Hematopoietic multipotent progenitor cell treated with erythropoietin and hydrocortisone succinate and interleukin-3 and kit ligand, for 6 days (in vitro differentiated cells): ENCODE results near the gene B3GALNT1.

Experiments
- DNase-seq: peaks from one replicate; pipeline ENCODE4 v3.0.0-alpha.2; 2015

The B3GALNT1 gene

GRCh38 chr3:161073181-161073580 lies 32.0 kb downstream of the B3GALNT1 start:
- no peak for DNase-seq

GRCh38 chr3:161072751-161073150 lies 32.4 kb downstream of the B3GALNT1 start:
- no peak for DNase-seq

- no peak for DNase-seq
These were observed 32.9 kb downstream of the B3GALNT1 start for GRCh38 chr3:161072211-161072621.

GRCh38 chr3:161070980-161071663 lies 34.0 kb downstream of the B3GALNT1 start:
- DNase-seq: no peak

GRCh38 chr3:161070252-161070930 lies 34.8 kb downstream of the B3GALNT1 start:
- no peak for DNase-seq

GRCh38 chr3:161069511-161070251 lies 35.5 kb downstream of the B3GALNT1 start:
- DNase-seq: peak; percentile 86

- no peak for DNase-seq
These were observed 37.8 kb downstream of the B3GALNT1 start for GRCh38 chr3:161067335-161067734.

- DNase-seq: no peak
These were observed 38.2 kb downstream of the B3GALNT1 start for GRCh38 chr3:161066930-161067329.

GRCh38 chr3:161064413-161064812 lies 40.7 kb downstream of the B3GALNT1 start:
- DNase-seq: no peak

- peak; percentile 29 for DNase-seq
These were observed 50.1 kb downstream of the B3GALNT1 start for GRCh38 chr3:161054860-161055604.

- no peak for DNase-seq
These were observed 53.3 kb downstream of the B3GALNT1 start for GRCh38 chr3:161051856-161052255.

GRCh38 chr3:161050935-161051334 lies 54.2 kb downstream of the B3GALNT1 start:
- DNase-seq: peak; percentile 53

GRCh38 chr3:161049683-161050248 lies 55.4 kb downstream of the B3GALNT1 start:
- DNase-seq: no peak

GRCh38 chr3:161043336-161044035 lies 61.7 kb downstream of the B3GALNT1 start:
- no peak for DNase-seq

GRCh38 chr3:161042023-161042501 lies 63.1 kb downstream of the B3GALNT1 start:
- DNase-seq: no peak

- no peak for DNase-seq
These were observed 66.4 kb downstream of the B3GALNT1 start for GRCh38 chr3:161038725-161039124.

GRCh38 chr3:161035711-161036110 lies 69.4 kb downstream of the B3GALNT1 start:
- peak; percentile 69 for DNase-seq

- peak; percentile 63 for DNase-seq
These were observed 70.1 kb downstream of the B3GALNT1 start for GRCh38 chr3:161034913-161035550.
